ENCODE data around the gene TRIM46. TPM values are rescaled to one million over a fixed set of nuclear protein-coding genes. Genes with fewer than 3 reads are reported as not detected.
"Not testable (repeated sequence)": the region's sequence is repeated elsewhere in the genome, so short reads cannot be mapped to it uniquely, and the experiment has no call there.

The TRIM46 gene
- total RNA-seq, 1 experiment from 2014 or later = 3.8 TPM

GRCh38 chr1:155225404-155225759, 51.7 kb downstream of the TRIM46 start:
- H3K27me3 ChIP-seq (ENCODE audit: insufficient read depth, low read length); intact Hi-C loops (cut with micrococcal nuclease); RAD21 ChIA-PET (ENCODE audit: low non-redundant PET in 1 of 2, low total read pairs in 2 of 2, uncharacterized antibody in 2 of 2, unreplicated experiment in 2 of 2); DNase-seq (ENCODE audit: low read depth, low spot score); H3K9me2 ChIP-seq (ENCODE audit: insufficient read depth); BruUV-seq (replicated peaks); H3K4me3 ChIP-seq (replicated peaks in 1 of 2; ENCODE audit: low read depth in 1 of 2, low read length in 2 of 2); H4K20me1 ChIP-seq (ENCODE audit: insufficient read depth); ATAC-seq; H3K9me3 ChIP-seq (ENCODE audit: control insufficient read depth in 1 of 2, insufficient read depth in 1 of 2, low read depth in 1 of 2, low read length in 2 of 2); H3K9ac ChIP-seq (ENCODE audit: low read length); H2AFZ ChIP-seq (ENCODE audit: low read depth, low read length, poor library complexity, severe bottlenecking); H3K36me3 ChIP-seq (ENCODE audit: control insufficient read depth in 1 of 2, insufficient read depth in 2 of 2, low read length in 2 of 2): not testable (repeated sequence)
- ChIA-PET CTCF (interaction anchor here (2.1 to 2.8 kb wide), 2 partner anchors 32 to 52 kb away, joined by 7 to 9 read pairs; partner anchors contain the start of genes KRTCAP2 and TRIM46), POLR2A (interaction anchor here (1.4 to 3.0 kb wide), 2 partner anchors 31 to 50 kb away, joined by 4 to 14 read pairs; no protein-coding TSS in a partner anchor)
- Histone ChIP-seq H3K27ac (ENCODE audit: low read depth, low read length) (peak overlapping the region; percentile 95; the same call in 1 of the 2 replicates), H3K79me2 (ENCODE audit: insufficient read depth, low read length) (peaks cover 11% of the 10 kb centered on the region), H3K4me1 (ENCODE audit: control insufficient read depth in 1 of 2, insufficient read depth in 2 of 2, low read length in 2 of 2) (peaks cover 17 to 43% of the 10 kb centered on the region in 2 experiments), H3K4me2 (ENCODE audit: low read length) (peak overlapping the region; percentile 88; the same call in 1 of the 2 replicates)

DNA sequence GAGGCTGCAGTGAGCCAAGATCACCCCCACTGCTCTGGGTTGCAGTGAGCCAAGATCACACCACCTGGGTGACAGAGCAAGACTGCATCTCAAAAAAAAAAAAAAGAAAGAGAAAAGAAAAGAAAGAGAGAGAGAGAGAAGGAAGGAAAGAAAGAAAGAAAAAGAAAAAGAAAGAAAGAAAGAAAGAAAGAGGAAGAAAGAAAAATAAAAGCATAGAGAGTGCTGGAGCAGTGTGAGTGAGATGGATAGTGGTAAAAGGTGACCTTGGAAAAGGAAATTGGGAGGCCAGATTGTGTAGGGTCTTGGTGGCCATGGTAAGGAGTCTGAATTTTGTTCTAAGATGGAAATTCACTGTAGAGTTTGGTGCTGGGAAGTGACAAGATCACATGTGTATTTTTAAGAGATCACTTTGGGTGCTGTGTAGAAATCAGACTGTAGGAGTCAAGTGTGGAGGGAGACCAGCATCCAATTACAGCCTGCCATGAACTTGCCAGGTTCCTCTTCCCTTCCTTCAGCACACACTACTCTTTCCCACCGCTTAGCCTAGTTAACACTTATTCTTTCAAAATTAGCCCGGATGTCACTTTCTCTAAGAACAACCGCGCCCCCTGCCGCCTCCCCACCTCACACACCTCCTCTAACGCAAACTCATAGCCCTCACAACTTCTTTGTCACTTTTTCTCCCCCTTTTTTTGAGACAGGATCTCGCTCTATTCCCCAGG, 52.7 kb downstream of the TRIM46 start:
- ChIA-PET CTCF (interaction anchor here (0.7 to 2.1 kb wide), 6 partner anchors 19 to 135 kb away, joined by 3 to 9 read pairs (median 4); partner anchors contain the start of genes KRTCAP2 and TRIM46), RAD21 (ENCODE audit: low non-redundant PET in 1 of 2, low total read pairs in 2 of 2, uncharacterized antibody in 2 of 2, unreplicated experiment in 2 of 2) (no interaction called here), POLR2A (interaction anchor here (0.7 to 3.0 kb wide), 8 partner anchors 14 to 53 kb away, joined by 3 to 14 read pairs (median 4); partner anchors contain the start of genes KRTCAP2, MTX1 and THBS3)
- no TSS peak for BruUV-seq (replicated peaks)
- Histone ChIP-seq H4K20me1 (ENCODE audit: insufficient read depth) (no peaks in the 10 kb centered on the region), H3K27ac (ENCODE audit: low read depth, low read length) (peak overlapping the region; percentile 95), H3K9me2 (ENCODE audit: insufficient read depth) (no peaks in the 10 kb centered on the region), H3K9me3 (ENCODE audit: control insufficient read depth in 1 of 2, insufficient read depth in 1 of 2, low read depth in 1 of 2, low read length in 2 of 2) (no peaks in the 10 kb centered on the region), H3K79me2 (ENCODE audit: insufficient read depth, low read length) (peaks cover 11% of the 10 kb centered on the region), H3K9ac (ENCODE audit: low read length) (peak overlapping the region; percentile 78), H3K4me2 (ENCODE audit: low read length) (peak overlapping the region; percentile 88), H3K4me3 (replicated peaks in 1 of 2; ENCODE audit: low read depth in 1 of 2, low read length in 2 of 2) (peak overlapping the region; percentile 63 to 69), H3K4me1 (ENCODE audit: control insufficient read depth in 1 of 2, insufficient read depth in 2 of 2, low read length in 2 of 2) (peaks cover 17 to 43% of the 10 kb centered on the region in 2 experiments), H2AFZ (ENCODE audit: low read depth, low read length, poor library complexity, severe bottlenecking) (no peak overlapping the region), H3K27me3 (ENCODE audit: insufficient read depth, low read length) (no peaks in the 10 kb centered on the region), H3K36me3 (ENCODE audit: control insufficient read depth in 1 of 2, insufficient read depth in 2 of 2, low read length in 2 of 2) (no peaks in the 10 kb centered on the region)
- peak; percentile 51 for ATAC-seq
- intact Hi-C loops (cut with micrococcal nuclease) = loop anchor here (2.0 kb wide), 1 partner anchor 18 kb away; the partner anchor contains the start of gene MTX1
- TF ChIP-seq TCF7L2 (IDR thresholded peaks at IDR 0.05; ENCODE audit: borderline replicate concordance, extremely low read depth, insufficient read depth, insufficient read length) = no peak
- TF ChIP-seq YY1 (IDR thresholded peaks at IDR 0.05; ENCODE audit: extremely low read depth, insufficient replicate concordance, low read depth, low read length) = peak; percentile 7
- no peak for TF ChIP-seq SP1 (IDR thresholded peaks at IDR 0.05; ENCODE audit: low read depth)
- peak; percentile 26; the same call in 1 of the 2 replicates for TF ChIP-seq SIN3A (IDR thresholded peaks at IDR 0.05; ENCODE audit: low read depth)
- peak; percentile 77 for TF ChIP-seq RAD21 (IDR thresholded peaks at IDR 0.05; ENCODE audit: low read depth)
- TF ChIP-seq, protein P1, sequence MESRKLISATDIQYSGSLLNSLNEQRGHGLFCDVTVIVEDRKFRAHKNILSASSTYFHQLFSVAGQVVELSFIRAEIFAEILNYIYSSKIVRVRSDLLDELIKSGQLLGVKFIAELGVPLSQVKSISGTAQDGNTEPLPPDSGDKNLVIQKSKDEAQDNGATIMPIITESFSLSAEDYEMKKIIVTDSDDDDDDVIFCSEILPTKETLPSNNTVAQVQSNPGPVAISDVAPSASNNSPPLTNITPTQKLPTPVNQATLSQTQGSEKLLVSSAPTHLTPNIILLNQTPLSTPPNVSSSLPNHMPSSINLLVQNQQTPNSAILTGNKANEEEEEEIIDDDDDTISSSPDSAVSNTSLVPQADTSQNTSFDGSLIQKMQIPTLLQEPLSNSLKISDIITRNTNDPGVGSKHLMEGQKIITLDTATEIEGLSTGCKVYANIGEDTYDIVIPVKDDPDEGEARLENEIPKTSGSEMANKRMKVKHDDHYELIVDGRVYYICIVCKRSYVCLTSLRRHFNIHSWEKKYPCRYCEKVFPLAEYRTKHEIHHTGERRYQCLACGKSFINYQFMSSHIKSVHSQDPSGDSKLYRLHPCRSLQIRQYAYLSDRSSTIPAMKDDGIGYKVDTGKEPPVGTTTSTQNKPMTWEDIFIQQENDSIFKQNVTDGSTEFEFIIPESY (IDR thresholded peaks at IDR 0.05; ENCODE audit: extremely low read depth, insufficient replicate concordance, low read length) = no peak
- no peak for TF ChIP-seq EZH2phosphoT487 (IDR thresholded peaks at IDR 0.05; ENCODE audit: borderline replicate concordance)
- TF ChIP-seq, protein P2, sequence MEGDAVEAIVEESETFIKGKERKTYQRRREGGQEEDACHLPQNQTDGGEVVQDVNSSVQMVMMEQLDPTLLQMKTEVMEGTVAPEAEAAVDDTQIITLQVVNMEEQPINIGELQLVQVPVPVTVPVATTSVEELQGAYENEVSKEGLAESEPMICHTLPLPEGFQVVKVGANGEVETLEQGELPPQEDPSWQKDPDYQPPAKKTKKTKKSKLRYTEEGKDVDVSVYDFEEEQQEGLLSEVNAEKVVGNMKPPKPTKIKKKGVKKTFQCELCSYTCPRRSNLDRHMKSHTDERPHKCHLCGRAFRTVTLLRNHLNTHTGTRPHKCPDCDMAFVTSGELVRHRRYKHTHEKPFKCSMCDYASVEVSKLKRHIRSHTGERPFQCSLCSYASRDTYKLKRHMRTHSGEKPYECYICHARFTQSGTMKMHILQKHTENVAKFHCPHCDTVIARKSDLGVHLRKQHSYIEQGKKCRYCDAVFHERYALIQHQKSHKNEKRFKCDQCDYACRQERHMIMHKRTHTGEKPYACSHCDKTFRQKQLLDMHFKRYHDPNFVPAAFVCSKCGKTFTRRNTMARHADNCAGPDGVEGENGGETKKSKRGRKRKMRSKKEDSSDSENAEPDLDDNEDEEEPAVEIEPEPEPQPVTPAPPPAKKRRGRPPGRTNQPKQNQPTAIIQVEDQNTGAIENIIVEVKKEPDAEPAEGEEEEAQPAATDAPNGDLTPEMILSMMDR (IDR thresholded peaks at IDR 0.05 in 2 of 3, conservative IDR thresholded peaks at IDR 0.05 in 1 of 3; ENCODE audit: borderline replicate concordance in 1 of 3, insufficient read depth in 1 of 3, low read depth in 2 of 3, low read length in 2 of 3) = peak; percentile 49 to 82 (median 61)
- DNase-seq (ENCODE audit: low read depth, low spot score) = peak; percentile 71
